Activated CD4-positive, alpha-beta T cell treated with anti-CD3 and anti-CD28 coated beads, Interleukin-2, amount 50 U/mL, for 16 hours (primary cell): ENCODE results near the gene NOS2.
A peak's percentile ranks its signal among the peaks of the same experiment; 100 is the strongest.
"Not testable (repeated sequence)": the region's sequence is repeated elsewhere in the genome, so short reads cannot be mapped to it uniquely, and the experiment has no call there.

Experiments
- DNase-seq: peaks from one replicate; pipeline ENCODE4 v3.0.0-alpha.2; 2020

Gene NOS2

GRCh38 chr17:27783440-27784350 is 16.6 kb downstream of the NOS2 start:
- no peak for DNase-seq

- no peak for DNase-seq
These were observed 17.5 kb downstream of the NOS2 start for GRCh38 chr17:27782791-27783206.

GRCh38 chr17:27780828-27781404 is 19.4 kb downstream of the NOS2 start:
- no peak for DNase-seq

- no peak for DNase-seq
These were observed 20.1 kb downstream of the NOS2 start for GRCh38 chr17:27780092-27780827.

- DNase-seq = peak; percentile 21
These were observed 22.1 kb downstream of the NOS2 start for GRCh38 chr17:27778183-27778582.

- DNase-seq = no peak
These were observed 23.3 kb downstream of the NOS2 start for GRCh38 chr17:27776882-27777624.

- no peak for DNase-seq
These were observed 28.7 kb downstream of the NOS2 start for GRCh38 chr17:27771586-27771985.

- DNase-seq = no peak
These were observed 29.5 kb downstream of the NOS2 start for GRCh38 chr17:27770877-27771276.

GRCh38 chr17:27768858-27769410 is 31.4 kb downstream of the NOS2 start:
- no peak for DNase-seq

- no peak for DNase-seq
These were observed 33.9 kb downstream of the NOS2 start for GRCh38 chr17:27766438-27766837.

GRCh38 chr17:27765353-27765752 is 35.0 kb downstream of the NOS2 start:
- no peak for DNase-seq

GRCh38 chr17:27764589-27764988 is 35.7 kb downstream of the NOS2 start:
- DNase-seq = no peak

- DNase-seq = no peak
These were observed 37.6 kb downstream of the NOS2 start for GRCh38 chr17:27762527-27763305.

- not testable (repeated sequence) for DNase-seq
These were observed 39.4 kb downstream of the NOS2 start for GRCh38 chr17:27760931-27761330.

- peak; percentile 71 for DNase-seq
These were observed 40.1 kb downstream of the NOS2 start for GRCh38 chr17:27760069-27760885.

- DNase-seq = no peak
These were observed 40.8 kb downstream of the NOS2 start for GRCh38 chr17:27759528-27759927.

GRCh38 chr17:27756467-27757371 is 43.6 kb downstream of the NOS2 start:
- peak; percentile 63 for DNase-seq

- DNase-seq = no peak
These were observed 44.4 kb downstream of the NOS2 start for GRCh38 chr17:27755706-27756466.

GRCh38 chr17:27754549-27754948 is 45.8 kb downstream of the NOS2 start:
- no peak for DNase-seq
